Motor neuron (in vitro differentiated cells): ENCODE results near the gene ENPP4. TPM values are rescaled to one million over a fixed set of nuclear protein-coding genes. Genes with fewer than 3 reads are reported as not detected.
"Not testable (repeated sequence)": the region's sequence is repeated elsewhere in the genome, so short reads cannot be mapped to it uniquely, and the experiment has no call there.

Source experiments
- ATAC-seq, 8 experiments: fragments of 200-7000 bp; cut with Tn5 transposase; replicated peaks in 6 of 8; 2 replicates each; pipeline ENCODE4 v1.8.0; 2021; ENCODE audit warnings: mild to moderate bottlenecking in 8 of 8, moderate library complexity in 8 of 8
- H3K27ac ChIP-seq, 2 donors: fragments of 250-450 bp; sonication (Bioruptor Pico); 2 replicates each; pipeline ENCODE4 v1.9.0; 2021; ENCODE audit warnings: antibody characterized with exemption in 2 of 2, mild to moderate bottlenecking in 2 of 2, moderate library complexity in 1 of 2
- H3K4me1 ChIP-seq, 2 donors: fragments of 250-450 bp; sonication (Bioruptor Pico); replicated peaks in 1 of 2; 2 replicates each; pipeline ENCODE4 v1.6.1; 2021; ENCODE audit warnings: antibody characterized with exemption in 2 of 2, mild to moderate bottlenecking in 2 of 2, moderate library complexity in 1 of 2
- H3K4me3 ChIP-seq, 5 donors: fragments of 250-450 bp; sonication (Bioruptor Pico); 2 replicates each; pipeline ENCODE4 v1.9.0; 2021; ENCODE audit warnings: antibody characterized with exemption in 5 of 5, mild to moderate bottlenecking in 5 of 5, moderate library complexity in 4 of 5
- WGBS, 10 experiments: fragments of 450-650 bp; shearing (Covaris generic); methylation state at CpG; one replicate each; pipeline ENCODE4 v1.0.0; 2022; 5-methylcytosine and 5-hydroxymethylcytosine counted together
- in situ Hi-C, 9 experiments: fragments of 400-800 bp; cut with MboI; loops; one replicate each; pipeline ENCODE4 v1.15.0; 2021; ENCODE audit warnings: low sequenced_read_pairs in 9 of 9, low pct_unique_long_range_greater_than_20kb in 2 of 9; ENCODE audit not compliant: unreplicated experiment in 9 of 9
- total RNA-seq, 8 experiments: library from RNA; unstranded; fragments of 300-600 nt; gene quantifications; 2 replicates each; pipeline versions ENCODE4 v1.2.3 to v1.2.4, GENCODE V29; 2022

Gene ENPP4
- total RNA-seq, 8 experiments from 2014 or later: 0.42 to 21.1 (median 6.8) TPM

- WGBS, 10 experiments: 0 to 100% (median 80%) methylated on average over 1 to 2 of the region's 2 CpGs; no CpG with 5 or more reads in 1 of the 10 experiments
- in situ Hi-C loops: no loop called here
- Histone ChIP-seq H3K4me3 (no peak overlapping the region), H3K27ac (no peak overlapping the region), H3K4me1 (no peaks in the 10 kb centered on the region)
- ATAC-seq: no peak
These were observed 7.6 kb downstream of the ENPP4 start for GRCh38 chr6:46137387-46137786.

- 0 to 100% (median 83%) methylated on average over 1 of the region's 1 CpG; no CpG with 5 or more reads in 3 of the 10 experiments for WGBS, 10 experiments
- in situ Hi-C loops: no loop called here
- no peak overlapping the region for H3K27ac ChIP-seq
- H3K4me1 ChIP-seq: no peaks in the 10 kb centered on the region
- no peak overlapping the region for H3K4me3 ChIP-seq
- ATAC-seq: no peak
These were observed 8.5 kb downstream of the ENPP4 start for GRCh38 chr6:46138281-46138680.

DNA sequence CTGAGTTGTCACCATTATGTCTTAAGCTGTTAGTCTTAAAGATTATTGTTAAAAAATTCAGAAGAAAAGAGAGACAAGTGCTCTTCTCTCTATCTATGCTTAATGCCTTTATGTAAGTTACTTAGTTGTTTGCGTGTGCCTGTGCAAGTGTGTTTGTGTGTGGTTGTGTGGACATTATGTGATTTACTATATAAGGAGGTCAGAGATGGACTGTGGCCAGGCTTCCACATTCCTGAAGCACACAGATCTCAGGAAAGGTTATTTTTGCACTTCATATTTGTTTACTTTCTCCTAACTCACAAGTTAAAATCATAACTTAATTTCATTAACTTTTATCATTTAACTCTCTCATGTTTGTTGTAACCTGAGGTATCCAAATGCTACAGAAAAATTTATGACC, 14.5 kb downstream of the ENPP4 start:
- 30 to 91% (median 78%) methylated on average over 1 of the region's 1 CpG; no CpG with 5 or more reads in 1 of the 10 experiments for WGBS, 10 experiments
- ATAC-seq: no peak
- no peak overlapping the region for H3K27ac ChIP-seq
- H3K4me1 ChIP-seq: no peaks in the 10 kb centered on the region
- in situ Hi-C loops: no loop called here
- H3K4me3 ChIP-seq: no peak overlapping the region

DNA sequence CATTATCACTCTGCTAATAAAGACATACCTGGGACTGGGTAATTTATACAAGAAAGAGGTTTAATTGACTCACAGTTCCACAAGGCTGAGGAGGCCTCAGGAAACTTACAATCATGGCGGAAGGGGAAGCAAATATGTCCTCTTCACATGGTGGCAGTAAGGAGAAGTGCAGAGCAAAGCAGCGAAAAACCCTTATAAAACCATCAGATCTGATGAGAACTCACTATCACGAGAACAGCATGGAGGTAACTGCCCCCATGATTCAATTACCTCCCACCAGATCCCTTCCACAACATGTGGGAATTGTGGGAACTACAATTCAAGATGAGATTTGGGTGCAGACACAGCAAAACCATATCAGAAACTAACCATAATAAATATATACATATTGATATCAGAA, 19.3 kb downstream of the ENPP4 start:
- H3K4me1 ChIP-seq, H3K27ac ChIP-seq, ATAC-seq, H3K4me3 ChIP-seq, in situ Hi-C loops: not testable (repeated sequence)
- whole genome bisulfite sequencing, 10 experiments: 17 to 100% (median 77%) methylated on average over 1 to 3 of the region's 3 CpGs; no CpG with 5 or more reads in 3 of the 10 experiments

- in situ Hi-C loops: no loop called here
- Histone ChIP-seq H3K27ac (no peak overlapping the region), H3K4me1 (no peaks in the 10 kb centered on the region), H3K4me3 (no peak overlapping the region)
- no peak for ATAC-seq
These were observed 26.9 kb downstream of the ENPP4 start for GRCh38 chr6:46156701-46157100.

DNA sequence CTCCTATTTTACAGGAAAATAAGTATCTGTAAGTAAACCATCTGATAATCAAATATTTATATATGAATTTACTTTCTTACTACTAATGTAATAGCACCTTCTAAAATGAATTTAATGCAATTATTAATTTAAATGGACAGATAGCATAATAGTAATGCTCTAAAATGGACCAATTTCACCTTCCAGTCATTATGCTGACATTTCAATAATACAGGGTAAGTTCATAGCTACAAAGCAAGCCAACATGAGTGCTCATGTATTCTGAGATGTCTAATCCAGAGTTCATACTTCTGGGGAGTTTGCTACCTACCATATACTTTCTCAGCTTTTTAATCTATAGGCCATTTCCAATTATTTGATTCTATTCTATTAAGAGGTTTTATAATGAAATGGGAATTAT, 29.4 kb downstream of the ENPP4 start:
- H3K27ac ChIP-seq: no peak overlapping the region
- no peaks in the 10 kb centered on the region for H3K4me1 ChIP-seq
- no peak for ATAC-seq
- in situ Hi-C loops: no loop called here
- no peak overlapping the region for H3K4me3 ChIP-seq

- H3K4me3 ChIP-seq: no peak overlapping the region
- 18 to 100% (median 94%) methylated on average over 3 to 5 of the region's 5 CpGs; no CpG with 5 or more reads in 1 of the 10 experiments for WGBS, 10 experiments
- in situ Hi-C loops: no loop called here
- H3K27ac ChIP-seq: no peak overlapping the region
- no peaks in the 10 kb centered on the region for H3K4me1 ChIP-seq
- no peak for ATAC-seq
These were observed 30.3 kb downstream of the ENPP4 start for GRCh38 chr6:46160102-46160501.

GRCh38 chr6:46170357-46171289, 40.8 kb downstream of the ENPP4 start, which contains the start of gene ENPP5:
Gene ENPP5 (minus strand): TSS chr6:46170980. CDS start chr6:46168262, 2,718 bp downstream.
- in situ Hi-C loops: no loop called here
- Histone ChIP-seq H3K4me3 (peak within 1 kb of the TSS; percentile 49 to 92 (median 72)), H3K27ac (no peak within 1 kb of the TSS), H3K4me1 (no peaks in the 10 kb centered on the region)
- WGBS, 10 experiments: 0 to 7% (median 0%) methylated on average over 1 to 13 of the region's 49 CpGs; no CpG with 5 or more reads in 3 of the 10 experiments
- peak; percentile 66 to 99 (median 98) for ATAC-seq

GRCh38 chr6:46172176-46172575, 42.4 kb downstream of the ENPP4 start:
- in situ Hi-C loops: no loop called here
- H3K4me3 ChIP-seq: no peak overlapping the region
- 11 to 100% (median 81%) methylated on average over 1 to 4 of the region's 4 CpGs for WGBS, 10 experiments
- no peak for ATAC-seq
- no peak overlapping the region for H3K27ac ChIP-seq
- no peaks in the 10 kb centered on the region for H3K4me1 ChIP-seq

DNA sequence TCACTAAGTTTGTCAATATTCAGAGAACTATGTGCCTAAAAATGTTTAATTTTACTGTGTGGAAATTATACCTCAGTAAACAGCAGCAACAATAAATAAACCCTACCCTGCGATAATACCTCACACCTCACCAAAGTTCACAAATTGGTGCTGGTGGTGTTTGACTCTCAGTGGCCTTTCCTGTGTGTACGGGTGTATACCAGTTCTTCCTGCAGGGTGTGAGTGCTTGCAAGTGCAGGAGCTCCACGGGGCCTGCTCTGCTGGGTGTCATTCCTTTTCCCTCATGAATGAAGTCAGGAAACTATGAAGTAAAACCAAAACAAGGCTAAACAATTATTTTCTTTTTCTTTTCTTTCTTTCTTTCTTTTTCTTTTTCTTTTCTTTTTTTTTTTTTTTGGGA, 45.1 kb downstream of the ENPP4 start:
- 48 to 86% (median 73%) methylated on average over 1 to 3 of the region's 3 CpGs for WGBS, 10 experiments
- Histone ChIP-seq H3K4me1 (no peaks in the 10 kb centered on the region), H3K27ac (no peak overlapping the region)

GRCh38 chr6:46175446-46175845, 45.7 kb downstream of the ENPP4 start:
- H3K4me1 ChIP-seq: no peaks in the 10 kb centered on the region
- no peak overlapping the region for H3K4me3 ChIP-seq
- WGBS, 10 experiments: 33 to 98% (median 80%) methylated on average over 1 to 4 of the region's 4 CpGs; no CpG with 5 or more reads in 1 of the 10 experiments
- in situ Hi-C loops: no loop called here
- H3K27ac ChIP-seq: no peak overlapping the region
- no peak for ATAC-seq

More for the DNA sequence above, 45.1 kb downstream of the ENPP4 start:
- no peak for ATAC-seq
- in situ Hi-C loops: no loop called here
- no peak overlapping the region for H3K4me3 ChIP-seq

- H3K27ac ChIP-seq: no peak overlapping the region
- 40 to 100% (median 70%) methylated on average over 1 to 3 of the region's 3 CpGs; no CpG with 5 or more reads in 3 of the 10 experiments for WGBS, 10 experiments
- H3K4me1 ChIP-seq: no peaks in the 10 kb centered on the region
- in situ Hi-C loops: no loop called here
- no peak for ATAC-seq
- no peak overlapping the region for H3K4me3 ChIP-seq
These were observed 46.2 kb downstream of the ENPP4 start for GRCh38 chr6:46175976-46176375.

DNA sequence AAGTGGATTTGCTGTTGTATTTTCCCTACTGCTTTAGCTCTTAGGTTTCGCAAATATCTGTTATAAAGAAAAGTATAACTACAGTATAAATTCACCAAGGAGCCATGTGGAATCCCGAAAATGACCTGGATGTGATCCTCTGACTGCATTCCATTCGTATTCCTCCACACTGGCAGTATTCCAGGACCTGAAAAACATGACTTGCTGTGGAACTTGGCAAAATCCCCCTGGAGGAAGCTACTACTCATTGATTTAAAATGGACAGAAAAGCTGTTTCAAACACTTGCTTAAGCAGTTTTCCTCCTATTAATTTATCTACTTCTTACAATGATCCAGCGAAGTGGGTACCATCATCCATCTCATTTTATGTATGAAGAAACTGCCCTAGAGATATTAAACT, 54.3 kb downstream of the ENPP4 start:
- Histone ChIP-seq H3K4me1 (no peaks in the 10 kb centered on the region), H3K4me3 (no peak overlapping the region), H3K27ac (no peak overlapping the region)
- in situ Hi-C loops: no loop called here
- no peak for ATAC-seq
- 13 to 84% (median 45%) methylated on average over 1 to 4 of the region's 4 CpGs for WGBS, 10 experiments

DNA sequence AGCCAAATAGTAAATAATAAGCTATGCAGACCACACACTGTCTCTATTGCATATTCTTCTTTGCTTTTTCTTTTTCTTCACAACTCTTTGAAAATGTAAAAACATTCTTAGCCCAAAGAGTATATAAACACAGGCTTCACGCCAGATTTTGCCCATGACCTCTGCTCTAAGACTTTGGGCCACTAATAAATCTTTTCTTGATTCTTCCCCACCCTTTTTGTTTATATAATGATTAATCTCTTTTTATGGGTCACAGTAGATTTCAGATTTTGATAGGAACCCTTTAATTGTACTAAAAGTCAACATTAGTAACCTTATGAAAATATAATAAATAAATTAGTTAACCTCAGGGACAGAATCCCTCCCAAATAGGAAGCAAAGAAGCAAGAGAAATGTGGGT, 56.8 kb downstream of the ENPP4 start:
- Histone ChIP-seq H3K27ac (no peak overlapping the region), H3K4me1 (no peaks in the 10 kb centered on the region), H3K4me3 (no peak overlapping the region)
- ATAC-seq: no peak
- 64 to 88% (median 76%) methylated on average over 1 of the region's 1 CpG; no CpG with 5 or more reads in 2 of the 10 experiments for WGBS, 10 experiments
- in situ Hi-C loops: no loop called here
